NCI-H2107 treated with DMSO at 0.1 percent for 48 hours (cell line): Measurements from ENCODE around the gene PIGS.
"Not testable (repeated sequence)": the region's sequence is repeated elsewhere in the genome, so short reads cannot be mapped to it uniquely, and the experiment has no call there.

Source experiments
- DNase-seq: peaks from one replicate; lab custom pipeline; 2025; ENCODE audit not compliant: unreplicated experiment; lab: John Stamatoyannopoulos, UW

PIGS gene

GRCh38 chr17:28571361-28572122 lies at the start of gene PIGS:
Gene PIGS, minus strand, starts transcription at chr17:28571524. Its CDS starts 28 bp downstream, at chr17:28571496.
- peak; percentile 92 for DNase-seq

GRCh38 chr17:28620010-28620409 lies 48.7 kb upstream of the PIGS start:
- no peak for DNase-seq

- DNase-seq: no peak
Observed at GRCh38 chr17:28618464-28618863, 47.1 kb upstream of the PIGS start.

DNA sequence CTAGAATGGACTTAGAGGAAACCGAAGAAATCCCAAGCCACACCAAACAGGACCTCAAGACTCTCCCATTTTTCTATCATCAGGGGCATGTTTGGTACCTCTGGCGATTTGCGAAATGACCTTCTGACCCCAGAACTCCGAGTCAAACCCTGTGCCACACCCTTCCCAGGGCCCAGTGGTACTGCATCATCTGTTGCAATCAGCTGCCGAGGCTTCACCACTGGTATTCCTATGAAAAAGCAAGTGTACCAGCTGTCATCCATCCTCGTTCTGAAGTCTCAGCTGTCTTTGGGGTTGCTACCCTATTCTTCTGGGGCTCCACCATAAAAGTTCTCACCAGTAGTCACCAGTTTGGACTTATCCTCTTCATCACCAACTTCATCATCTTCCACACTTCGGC lies 45.0 kb upstream of the PIGS start:
- no peak for DNase-seq

DNA sequence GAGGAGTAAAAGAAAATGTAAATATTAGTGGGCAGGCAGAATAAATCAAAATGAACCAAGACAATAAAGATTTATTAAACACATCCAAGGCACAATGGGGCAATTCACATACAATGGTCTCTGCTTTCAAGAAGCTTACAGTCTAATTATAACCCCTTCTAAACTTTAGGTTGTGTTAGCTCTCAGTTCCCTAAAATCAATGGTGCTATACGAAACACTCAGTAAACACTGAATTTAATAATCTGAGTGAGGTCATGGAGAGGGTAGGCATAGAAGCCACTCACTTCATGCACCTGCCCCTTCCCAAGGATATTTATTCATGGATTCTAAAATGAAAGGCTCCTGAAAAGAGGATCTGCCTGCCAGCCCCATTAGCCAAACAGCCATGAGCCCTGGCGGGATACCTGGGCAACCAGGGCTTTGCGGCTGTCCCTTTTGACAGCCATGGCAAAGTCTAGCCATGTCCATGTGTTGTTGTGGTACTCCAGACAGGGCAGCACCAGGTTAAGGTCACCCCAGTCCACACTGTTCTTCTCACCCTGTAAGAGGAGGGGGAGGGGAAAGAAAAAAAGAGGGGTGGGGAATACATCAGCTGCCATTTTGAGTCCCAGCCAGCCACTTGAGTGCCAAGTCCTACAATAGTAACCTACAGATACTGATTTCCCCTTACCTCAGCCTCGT lies 44.1 kb upstream of the PIGS start:
- no peak for DNase-seq

GRCh38 chr17:28613931-28614381 lies 42.6 kb upstream of the PIGS start, which contains the start of gene RSKR:
Gene RSKR, minus strand, starts transcription at chr17:28614185. Its CDS starts 24 bp downstream, at chr17:28614161.
- no peak for DNase-seq

DNA sequence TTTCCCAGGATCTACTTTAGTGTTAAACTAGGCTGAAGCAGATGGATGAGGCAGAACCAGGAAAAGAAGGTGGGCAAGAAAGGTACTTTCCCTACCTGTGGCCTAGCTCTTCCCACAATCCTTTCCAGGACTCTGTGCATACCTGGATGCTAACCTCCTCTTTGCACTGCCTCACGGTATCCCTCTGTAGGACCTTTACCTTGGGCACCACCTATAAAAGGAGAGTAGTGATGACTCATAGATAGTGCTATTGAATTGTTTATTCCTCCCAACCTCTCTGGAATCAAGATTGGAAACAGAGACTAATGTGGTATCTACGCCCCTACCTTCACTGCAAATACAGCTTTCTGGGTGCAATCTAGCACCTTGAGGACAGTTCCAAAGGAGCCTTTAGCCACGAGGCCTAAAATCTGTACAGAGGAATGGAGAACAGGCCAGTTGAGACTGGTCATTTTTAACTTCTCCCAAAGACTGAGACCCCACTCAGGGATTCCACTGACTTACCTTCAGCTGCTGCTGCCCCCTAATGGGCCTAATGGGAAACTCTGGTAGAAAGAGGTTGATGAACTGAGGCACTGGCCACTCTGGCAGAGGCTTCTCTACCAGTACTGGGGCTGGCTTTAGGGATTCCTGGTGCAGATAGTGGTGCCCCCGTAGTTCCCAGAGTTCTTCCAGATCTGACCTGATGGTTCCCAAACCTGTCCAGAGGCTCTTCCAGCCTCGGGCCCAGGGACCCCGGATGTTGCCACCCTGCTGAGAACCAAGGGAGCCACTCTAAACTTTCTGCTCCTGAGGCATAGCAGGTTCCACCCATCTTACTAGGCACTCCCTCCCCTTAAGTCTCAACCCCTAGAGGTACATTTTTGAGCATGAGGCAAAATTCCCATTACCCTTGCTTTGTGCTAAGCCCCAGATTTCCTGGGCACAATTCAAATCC lies 41.9 kb upstream of the PIGS start:
- no peak for DNase-seq

GRCh38 chr17:28612531-28612930 lies 41.2 kb upstream of the PIGS start:
- no peak for DNase-seq

- DNase-seq: no peak
Observed at GRCh38 chr17:28610376-28610775, 39.1 kb upstream of the PIGS start.

GRCh38 chr17:28604031-28604430 lies 32.7 kb upstream of the PIGS start:
- DNase-seq: not testable (repeated sequence)

- peak; percentile 58 for DNase-seq
Observed at GRCh38 chr17:28599311-28600184, 28.2 kb upstream of the PIGS start.

- peak; percentile 83 for DNase-seq
Observed at GRCh38 chr17:28598799-28599310, 27.5 kb upstream of the PIGS start, which contains the start of gene SPAG5. Gene SPAG5, minus strand, starts transcription at chr17:28599025. Its CDS starts 79 bp downstream, at chr17:28598946.

- DNase-seq: no peak
Observed at GRCh38 chr17:28598389-28598788, 27.1 kb upstream of the PIGS start.

DNA sequence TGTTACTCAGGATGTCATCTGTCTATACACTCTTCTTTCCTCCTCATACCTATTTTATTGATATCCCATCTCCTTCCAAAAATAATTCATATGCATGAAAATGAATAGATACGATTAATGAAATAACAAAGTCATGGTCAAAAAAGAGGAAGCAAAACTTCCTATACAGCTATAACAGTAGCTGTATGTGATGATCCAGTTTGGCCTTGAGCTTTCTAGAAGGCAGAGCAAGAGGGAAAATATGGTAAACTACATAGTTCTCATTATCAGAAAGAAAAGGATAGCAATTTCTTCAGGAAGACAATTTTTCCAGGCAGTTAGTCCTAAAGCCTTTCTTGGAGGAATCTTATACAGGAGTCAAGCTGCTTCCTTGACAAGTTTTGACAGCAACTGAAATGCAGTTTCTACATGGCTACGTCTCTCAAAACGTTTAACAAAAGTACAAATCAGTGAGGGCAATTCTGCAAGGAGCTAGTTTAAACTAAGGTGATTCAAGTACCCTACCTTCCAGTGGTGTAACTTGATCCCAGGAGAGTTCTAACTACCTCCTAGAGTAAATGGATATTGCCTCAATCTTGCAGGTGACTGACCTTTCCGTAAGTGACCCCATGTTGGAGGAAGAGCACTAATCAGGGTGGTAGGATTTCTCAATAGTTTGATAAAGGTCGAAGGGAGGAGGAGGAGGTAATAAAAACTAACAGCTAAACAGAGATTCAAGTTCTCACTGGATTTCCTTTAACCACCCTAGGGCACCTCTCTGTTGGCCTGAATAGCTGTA lies 26.5 kb upstream of the PIGS start:
- DNase-seq: no peak

GRCh38 chr17:28592260-28592659 lies 20.9 kb upstream of the PIGS start:
- no peak for DNase-seq

- DNase-seq: no peak
Observed at GRCh38 chr17:28585851-28586250, 14.5 kb upstream of the PIGS start.

DNA sequence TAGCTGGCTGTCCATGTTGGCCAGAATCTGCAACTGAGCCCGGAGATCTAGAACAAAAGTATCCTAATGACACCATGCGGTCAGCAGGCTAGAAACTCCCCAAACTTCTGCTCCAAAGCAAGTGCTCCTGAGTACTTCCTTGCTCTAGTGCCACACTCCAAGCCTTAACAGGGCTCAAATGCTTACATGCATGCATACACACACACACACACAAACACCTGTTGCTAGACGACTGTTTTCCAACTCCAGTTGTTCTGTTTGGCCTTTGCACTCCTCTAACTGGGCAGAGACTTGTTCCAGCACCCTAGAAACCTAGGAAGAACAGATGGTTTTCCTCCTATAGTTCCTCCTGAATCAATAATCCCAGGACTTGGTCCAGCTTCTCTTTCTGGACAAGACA lies 13.1 kb upstream of the PIGS start:
- no peak for DNase-seq

DNA sequence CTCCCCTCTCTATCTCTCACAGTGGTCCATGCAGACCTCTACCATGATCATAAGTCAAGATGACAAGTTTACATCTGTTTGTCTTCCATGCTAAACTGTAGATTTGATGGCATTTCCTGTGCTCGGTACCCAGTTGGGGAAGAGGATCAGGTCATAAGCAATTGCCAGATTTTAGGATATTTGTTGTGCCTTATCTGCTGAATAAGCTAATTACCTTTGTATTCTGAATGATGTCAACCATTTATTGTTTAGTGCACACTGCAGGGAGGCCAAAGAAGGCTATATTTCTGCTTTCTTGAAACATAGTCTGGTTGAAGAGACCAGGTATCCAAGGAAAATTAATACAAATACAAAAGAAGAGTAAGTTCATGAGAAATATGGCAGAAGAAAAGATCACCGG lies 11.2 kb upstream of the PIGS start:
- DNase-seq: no peak

GRCh38 chr17:28580959-28581358 lies 9.6 kb upstream of the PIGS start:
- DNase-seq: no peak
